HCT116 (cell line): ENCODE measurements around the gene MESP2. TPM values are rescaled to one million over a fixed set of nuclear protein-coding genes. Genes with fewer than 3 reads are reported as not detected.

Source experiments
- ATAC-seq: fragments of 200-7000 bp; cut with Tn5 transposase; 2 replicates; pipeline ENCODE4 v1.9.1; 2020; ENCODE audit warnings: mild to moderate bottlenecking, moderate library complexity
- BruUV-seq: library from RNA; stranded (reverse); fragments of 400-500 nt; replicated peaks from 2 replicates; lab custom pipeline; 2021; lab: Mats Ljungman, UMichigan
- CTCF ChIA-PET: fragments of 300-600 bp; sonication (Branson Sonifier 250); formaldehyde crosslinking; loops from one replicate; lab custom pipeline; 2021; ENCODE audit warnings: antibody characterized with exemption; lab: Charles Lee
- POLR2A ChIA-PET: fragments of 300-600, 350-600 bp; sonication (Branson Sonifier 250); formaldehyde crosslinking; loops from one replicate; lab custom pipeline; 2021; ENCODE audit warnings: antibody characterized with exemption; lab: Charles Lee
- RAD21 ChIA-PET, 2 experiments: fragments of 300-600 bp; sonication (Branson Sonifier 250); formaldehyde crosslinking; loops; one replicate each; lab custom pipeline; 2023; ENCODE audit warnings: low total read pairs in 2 of 2; ENCODE audit not compliant: uncharacterized antibody in 2 of 2, unreplicated experiment in 2 of 2, low non-redundant PET in 1 of 2; lab: Charles Lee
- DNase-seq: peaks from one replicate; pipeline ENCODE4 v3.0.0-alpha.2; 2010; ENCODE audit warnings: low read depth, low spot score
- H2AFZ ChIP-seq: fragments of 200-600 bp; shearing (Covaris generic), sonication (generic); 2 replicates; pipeline ENCODE4 v1.6.1; 2017; ENCODE audit warnings: low read depth, mixed run types, mixed read lengths, antibody characterized with exemption, low read length; ENCODE audit not compliant: poor library complexity, severe bottlenecking
- H3K27ac ChIP-seq: 2 replicates; pipeline ENCODE4 v1.5.1; 2012; ENCODE audit warnings: low read depth, low read length
- H3K27me3 ChIP-seq: fragments of 200-600 bp; sonication (generic); 2 replicates; pipeline ENCODE4 v1.6.1; 2016; ENCODE audit warnings: mixed run types, low read length, mixed read lengths; ENCODE audit not compliant: insufficient read depth
- H3K36me3 ChIP-seq, 2 experiments: fragments of 200-500 bp in 1 of 2; fragments of 200-600 bp in 1 of 2; sonication (Bioruptor generic) in 1 of 2; sonication (generic) in 1 of 2; 2 replicates each; pipeline versions ENCODE4 v1.5.1 to v1.6.1; 2014 to 2016; ENCODE audit warnings: low read length in 2 of 2, inconsistent platforms in 1 of 2, mixed read lengths in 1 of 2, mixed run types in 1 of 2; ENCODE audit not compliant: insufficient read depth in 2 of 2, control insufficient read depth in 1 of 2
- H3K4me1 ChIP-seq, 2 experiments: fragments of 200-600 bp in 1 of 2; sonication (generic) in 1 of 2; 2 replicates each; pipeline versions ENCODE4 v1.5.1 to v1.6.1; 2012 to 2017; ENCODE audit warnings: low read length in 2 of 2, inconsistent platforms in 1 of 2, mild to moderate bottlenecking in 1 of 2, mixed read lengths in 1 of 2, mixed run types in 1 of 2, moderate library complexity in 1 of 2; ENCODE audit not compliant: insufficient read depth in 2 of 2, control insufficient read depth in 1 of 2
- H3K4me2 ChIP-seq: fragments of 200-600 bp; sonication (generic); 2 replicates; pipeline ENCODE4 v1.6.1; 2017; ENCODE audit warnings: mixed run types, low read length, mixed read lengths
- H3K4me3 ChIP-seq, 2 experiments: fragments of 200-600 bp in 1 of 2; sonication (generic) in 1 of 2; replicated peaks in 1 of 2; 2 replicates each; pipeline ENCODE4 v1.5.1; 2011 to 2016; ENCODE audit warnings: low read length in 2 of 2, control low read depth in 1 of 2, low read depth in 1 of 2, mild to moderate bottlenecking in 1 of 2, mixed read lengths in 1 of 2, mixed run types in 1 of 2
- H3K79me2 ChIP-seq: fragments of 200-600 bp; sonication (generic); 2 replicates; pipeline ENCODE4 v1.6.1; 2017; ENCODE audit warnings: mild to moderate bottlenecking, mixed run types, low read length, moderate library complexity, mixed read lengths; ENCODE audit not compliant: insufficient read depth
- H3K9ac ChIP-seq: fragments of 200-600 bp; sonication (generic); 2 replicates; pipeline ENCODE4 v1.6.1; 2016; ENCODE audit warnings: low read length, mixed read lengths
- H3K9me2 ChIP-seq: fragments of 200-600 bp; sonication (generic), shearing (Covaris generic); 2 replicates; pipeline ENCODE4 v1.6.1; 2017; ENCODE audit warnings: mixed run types, mild to moderate bottlenecking, moderate library complexity; ENCODE audit not compliant: insufficient read depth
- H3K9me3 ChIP-seq, 2 experiments: fragments of 200-500 bp in 1 of 2; fragments of 200-600 bp in 1 of 2; sonication (Bioruptor generic) in 1 of 2; sonication (generic) in 1 of 2; 2 replicates each; pipeline ENCODE4 v1.6.1; 2014 to 2017; ENCODE audit warnings: low read length in 2 of 2, mixed read lengths in 2 of 2, inconsistent platforms in 1 of 2, low read depth in 1 of 2, mild to moderate bottlenecking in 1 of 2, mixed run types in 1 of 2, moderate library complexity in 1 of 2; ENCODE audit not compliant: control insufficient read depth in 1 of 2, insufficient read depth in 1 of 2
- H4K20me1 ChIP-seq: fragments of 200-600 bp; sonication (generic), shearing (Covaris generic); 2 replicates; pipeline ENCODE4 v1.6.1; 2017; ENCODE audit warnings: mixed run types, mild to moderate bottlenecking, moderate library complexity; ENCODE audit not compliant: insufficient read depth
- CBX3 ChIP-seq: IDR thresholded peaks from 2 replicates; pipeline ENCODE4 v1.6.1; 2012; ENCODE audit warnings: low read depth
- EGR1 ChIP-seq: IDR thresholded peaks from 2 replicates; pipeline ENCODE4 v1.6.1; 2012; ENCODE audit warnings: low read depth
- EZH2 ChIP-seq: fragments of 200-600 bp; sonication (generic); IDR thresholded peaks from 2 replicates; pipeline ENCODE4 v1.6.1; 2017; ENCODE audit warnings: antibody characterized with exemption, mixed run types
- EZH2phosphoT487 ChIP-seq: fragments of 200-600 bp; IDR thresholded peaks from 2 replicates; pipeline ENCODE4 v1.6.1; 2018; ENCODE audit warnings: antibody characterized with exemption, borderline replicate concordance
- FOSL1 ChIP-seq: IDR thresholded peaks from 2 replicates; pipeline ENCODE4 v1.6.1; 2012; ENCODE audit warnings: low read depth
- TCF7L2 ChIP-seq: IDR thresholded peaks from 2 replicates; pipeline ENCODE4 v1.7.0; 2011; ENCODE audit warnings: borderline replicate concordance, inconsistent platforms; ENCODE audit not compliant: insufficient read depth, insufficient read length; ENCODE audit errors: extremely low read depth
- ZFX ChIP-seq: fragments of 450-650 bp; IDR thresholded peaks from 2 replicates; pipeline ENCODE4 v1.6.1; 2017
- intact Hi-C: fragments of 100-400 bp; cut with micrococcal nuclease; formaldehyde crosslinking; loops from 2 replicates; pipeline ENCODE4 v1.10.0; 2022
- total RNA-seq: library from RNA; stranded (reverse); gene quantifications from one replicate; pipeline ENCODE4 v1.2.1, GENCODE V29; 2021; ENCODE audit not compliant: unreplicated experiment
- TF ChIP-seq, protein P1 (sequence below): IDR thresholded peaks from 2 replicates; pipeline ENCODE4 v1.6.1; 2012; ENCODE audit warnings: low read depth

The MESP2 gene
- total RNA-seq, 1 experiment from 2014 or later: 0.20 TPM

GRCh38 chr15:89783111-89783860 lies 7.2 kb downstream of the MESP2 start:
- H3K9me3 ChIP-seq: no peaks in the 10 kb centered on the region
- H3K9me2 ChIP-seq: no peaks in the 10 kb centered on the region
- H3K27me3 ChIP-seq: no peaks in the 10 kb centered on the region
- H3K79me2 ChIP-seq: no peaks in the 10 kb centered on the region
- H3K4me3 ChIP-seq: no peak overlapping the region
- ChIA-PET RAD21 (no interaction called here), CTCF (interaction anchor here (1.1 kb wide), 1 partner anchor 10 kb away, joined by 3 read pairs; no protein-coding TSS in a partner anchor), POLR2A (no interaction called here)
- no peaks in the 10 kb centered on the region for H4K20me1 ChIP-seq
- H3K4me2 ChIP-seq: no peak overlapping the region
- no TSS peak for BruUV-seq
- no peak overlapping the region for H3K27ac ChIP-seq
- TF ChIP-seq EZH2phosphoT487: no peak
- TF ChIP-seq FOSL1: no peak
- TF ChIP-seq TCF7L2: no peak
- no peak for TF ChIP-seq EZH2
- TF ChIP-seq, protein P1, sequence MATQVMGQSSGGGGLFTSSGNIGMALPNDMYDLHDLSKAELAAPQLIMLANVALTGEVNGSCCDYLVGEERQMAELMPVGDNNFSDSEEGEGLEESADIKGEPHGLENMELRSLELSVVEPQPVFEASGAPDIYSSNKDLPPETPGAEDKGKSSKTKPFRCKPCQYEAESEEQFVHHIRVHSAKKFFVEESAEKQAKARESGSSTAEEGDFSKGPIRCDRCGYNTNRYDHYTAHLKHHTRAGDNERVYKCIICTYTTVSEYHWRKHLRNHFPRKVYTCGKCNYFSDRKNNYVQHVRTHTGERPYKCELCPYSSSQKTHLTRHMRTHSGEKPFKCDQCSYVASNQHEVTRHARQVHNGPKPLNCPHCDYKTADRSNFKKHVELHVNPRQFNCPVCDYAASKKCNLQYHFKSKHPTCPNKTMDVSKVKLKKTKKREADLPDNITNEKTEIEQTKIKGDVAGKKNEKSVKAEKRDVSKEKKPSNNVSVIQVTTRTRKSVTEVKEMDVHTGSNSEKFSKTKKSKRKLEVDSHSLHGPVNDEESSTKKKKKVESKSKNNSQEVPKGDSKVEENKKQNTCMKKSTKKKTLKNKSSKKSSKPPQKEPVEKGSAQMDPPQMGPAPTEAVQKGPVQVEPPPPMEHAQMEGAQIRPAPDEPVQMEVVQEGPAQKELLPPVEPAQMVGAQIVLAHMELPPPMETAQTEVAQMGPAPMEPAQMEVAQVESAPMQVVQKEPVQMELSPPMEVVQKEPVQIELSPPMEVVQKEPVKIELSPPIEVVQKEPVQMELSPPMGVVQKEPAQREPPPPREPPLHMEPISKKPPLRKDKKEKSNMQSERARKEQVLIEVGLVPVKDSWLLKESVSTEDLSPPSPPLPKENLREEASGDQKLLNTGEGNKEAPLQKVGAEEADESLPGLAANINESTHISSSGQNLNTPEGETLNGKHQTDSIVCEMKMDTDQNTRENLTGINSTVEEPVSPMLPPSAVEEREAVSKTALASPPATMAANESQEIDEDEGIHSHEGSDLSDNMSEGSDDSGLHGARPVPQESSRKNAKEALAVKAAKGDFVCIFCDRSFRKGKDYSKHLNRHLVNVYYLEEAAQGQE: no peak
- TF ChIP-seq CBX3: no peak
- TF ChIP-seq EGR1: no peak
- no peak for TF ChIP-seq ZFX
- H3K9ac ChIP-seq: no peak overlapping the region
- ATAC-seq (no peak), DNase-seq (no peak)
- intact Hi-C loops: no loop called here
- H3K4me1 ChIP-seq: peaks cover 8 to 59% of the 10 kb centered on the region in 2 experiments; a peak in 3 of 4 replicates
- no peaks in the 10 kb centered on the region for H3K36me3 ChIP-seq
- peak overlapping the region; percentile 71 for H2AFZ ChIP-seq
